Activated effector memory CD4-positive, alpha-beta T cell treated with Interleukin-2 at 50 U/mL for 16 hours (primary cell): ENCODE results near the gene TTN.
"Not testable (repeated sequence)": the region's sequence is repeated elsewhere in the genome, so short reads cannot be mapped to it uniquely, and the experiment has no call there.

Source experiments
- DNase-seq: peaks from one replicate; pipeline ENCODE4 v3.0.0-alpha.2; 2020

Gene TTN

DNA sequence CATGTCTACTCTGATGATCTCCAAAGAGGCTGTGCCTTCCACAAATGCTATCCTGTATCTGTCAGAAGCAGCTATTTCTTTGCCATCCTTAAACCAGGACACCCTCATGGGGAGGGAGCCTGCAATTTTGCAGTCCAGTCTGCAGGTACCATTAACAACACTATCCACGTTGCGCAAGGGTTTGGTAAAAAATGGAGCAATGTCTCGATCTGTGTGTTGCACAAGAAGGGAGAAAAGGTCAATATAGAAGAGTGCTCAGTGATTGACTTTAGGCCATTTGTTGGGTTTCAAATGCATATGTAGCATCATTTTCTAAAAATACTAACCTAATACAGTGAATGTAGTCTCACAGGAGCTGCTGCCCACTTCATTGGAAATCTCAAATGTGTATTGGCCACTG, 74.3 kb downstream of the TTN start:
- DNase-seq: no peak

DNA sequence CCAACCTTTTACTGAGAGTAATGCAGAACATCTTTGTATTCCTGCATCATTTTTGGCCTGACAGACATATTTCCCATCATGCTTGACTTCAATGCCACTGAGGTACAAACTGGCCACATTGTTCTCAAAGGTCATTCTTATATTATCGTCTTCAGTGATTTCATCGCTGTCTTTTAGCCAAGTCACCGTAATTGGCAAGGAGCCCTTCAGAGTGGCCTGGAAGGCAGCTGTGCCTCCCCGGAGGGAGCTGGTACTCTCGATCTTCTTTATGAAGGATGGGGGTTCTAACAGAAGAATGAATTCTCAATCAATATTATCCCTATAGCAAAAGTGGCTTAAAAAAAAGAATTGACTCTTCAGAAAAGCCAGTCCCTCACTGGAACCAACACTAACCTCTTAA, 75.9 kb downstream of the TTN start:
- DNase-seq: no peak

- DNase-seq: no peak
These were observed 77.2 kb downstream of the TTN start for GRCh38 chr2:178730049-178730448.

DNA sequence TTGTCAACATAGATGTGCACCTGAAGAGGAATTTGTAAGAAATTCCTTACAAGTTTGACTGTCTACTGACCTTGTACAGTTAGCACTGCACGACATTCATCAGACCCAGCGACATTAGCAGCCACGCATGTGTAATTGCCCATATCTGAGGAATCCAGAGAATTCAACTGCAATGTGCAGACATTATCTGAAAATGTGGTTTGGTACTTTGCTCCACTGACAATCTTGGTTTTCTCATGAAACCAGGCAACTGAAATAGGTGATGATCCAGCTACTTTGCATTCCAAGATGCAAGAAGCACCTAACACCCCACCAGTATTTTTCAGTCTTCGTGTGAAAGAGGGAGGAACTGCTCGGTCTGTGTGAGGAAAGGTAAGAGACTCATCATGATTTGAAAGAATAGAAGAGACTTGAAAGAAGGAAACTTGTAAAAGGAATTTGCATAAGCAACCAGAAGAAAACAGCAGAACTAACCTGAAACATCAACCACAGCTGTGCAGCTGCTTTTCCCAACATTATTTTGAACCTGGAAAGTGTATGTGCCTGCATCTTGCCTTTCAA, 83.4 kb downstream of the TTN start:
- DNase-seq: no peak

DNA sequence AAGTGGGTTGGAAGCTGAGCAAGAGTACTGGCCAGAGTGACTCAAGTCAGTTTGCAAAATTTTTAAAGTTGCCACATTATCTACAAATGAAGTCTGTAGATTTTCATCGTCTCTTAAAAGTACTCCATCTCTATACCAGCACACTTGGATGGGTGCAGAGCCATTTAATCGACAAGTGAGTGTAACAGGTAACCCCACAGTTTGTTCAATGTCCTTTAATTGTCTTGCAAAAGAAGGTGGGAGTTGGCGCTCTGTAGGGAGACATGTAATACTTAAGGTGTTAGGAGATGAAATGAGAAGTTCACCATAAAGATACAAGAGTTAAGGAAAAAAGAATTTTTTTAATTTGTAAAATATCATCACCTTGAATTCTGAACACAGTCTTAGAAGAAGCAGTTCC, 84.9 kb downstream of the TTN start:
- no peak for DNase-seq

DNA sequence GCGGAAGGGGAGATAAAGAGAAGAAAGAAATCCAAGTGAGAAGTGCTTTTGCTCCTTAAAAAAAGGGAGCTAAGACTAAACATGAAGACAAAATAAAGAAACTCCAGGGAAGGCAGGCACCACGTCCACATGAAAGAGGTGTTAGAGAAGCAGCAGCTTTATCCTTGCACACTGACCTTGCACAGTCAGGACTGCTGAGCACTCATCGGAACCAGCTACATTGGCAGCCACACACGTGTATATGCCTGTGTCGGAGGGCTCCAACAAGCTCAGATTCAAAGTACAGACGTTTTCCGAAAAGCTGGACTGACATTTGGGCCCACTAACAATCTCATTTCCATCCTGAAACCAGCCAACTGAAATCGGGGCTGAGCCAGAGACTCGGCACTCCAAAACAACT, 88.2 kb downstream of the TTN start:
- DNase-seq: no peak

DNA sequence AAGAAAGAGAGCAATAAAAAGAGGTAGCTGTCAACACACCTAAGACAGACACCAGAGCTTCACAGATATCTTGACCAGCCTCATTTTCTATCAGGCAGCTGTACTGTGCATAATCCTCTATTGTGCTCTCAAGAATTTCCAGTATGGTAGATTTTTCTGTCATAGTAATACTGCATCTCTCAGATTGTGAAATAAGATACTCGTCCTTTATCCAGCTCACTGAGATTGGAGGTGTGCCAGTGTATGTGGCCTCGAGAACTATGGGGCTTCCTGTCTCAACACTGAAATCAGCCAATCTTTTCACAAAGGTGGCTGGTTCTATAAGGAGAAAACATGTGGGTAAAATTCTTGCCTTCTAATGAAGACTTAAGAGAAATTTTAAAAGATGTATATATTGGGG, 88.9 kb downstream of the TTN start:
- no peak for DNase-seq

DNA sequence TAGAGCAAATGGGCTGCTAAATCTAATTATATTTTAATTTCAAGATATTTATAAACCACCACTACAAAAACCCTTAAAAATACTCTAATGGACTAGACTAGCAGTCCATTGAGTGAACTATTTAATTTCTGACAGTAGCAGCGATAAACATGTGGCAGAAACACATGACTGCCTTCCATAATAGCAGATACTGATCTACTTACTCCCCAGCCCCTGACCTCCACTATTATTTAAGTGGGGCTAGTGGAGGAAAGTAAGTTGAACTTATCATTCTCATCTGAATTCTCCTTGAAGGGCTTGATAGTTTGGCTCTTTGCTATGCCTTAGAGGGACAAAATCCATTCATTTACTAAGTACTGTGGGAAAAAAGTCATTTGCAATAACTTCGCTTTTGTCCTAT, 90.8 kb downstream of the TTN start:
- DNase-seq: no peak

DNA sequence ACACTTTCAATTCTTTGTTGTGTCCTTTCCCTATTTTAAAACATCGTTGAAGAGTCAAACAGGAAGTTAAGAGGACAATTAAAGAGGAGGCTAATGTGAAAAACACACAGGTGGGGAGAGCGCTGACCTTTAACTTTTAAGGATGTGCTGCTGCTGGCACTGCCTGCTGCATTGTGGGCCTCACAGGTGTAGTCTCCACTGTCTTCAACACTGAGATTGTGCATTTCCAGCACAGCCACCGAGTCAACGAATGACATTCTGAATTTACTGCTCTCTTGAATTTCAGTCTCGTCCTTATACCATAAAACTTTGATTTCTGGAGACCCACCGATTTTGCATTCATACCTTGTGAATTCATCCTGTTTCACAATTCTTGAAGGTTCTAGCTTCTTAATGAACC, 91.9 kb downstream of the TTN start:
- no peak for DNase-seq

DNA sequence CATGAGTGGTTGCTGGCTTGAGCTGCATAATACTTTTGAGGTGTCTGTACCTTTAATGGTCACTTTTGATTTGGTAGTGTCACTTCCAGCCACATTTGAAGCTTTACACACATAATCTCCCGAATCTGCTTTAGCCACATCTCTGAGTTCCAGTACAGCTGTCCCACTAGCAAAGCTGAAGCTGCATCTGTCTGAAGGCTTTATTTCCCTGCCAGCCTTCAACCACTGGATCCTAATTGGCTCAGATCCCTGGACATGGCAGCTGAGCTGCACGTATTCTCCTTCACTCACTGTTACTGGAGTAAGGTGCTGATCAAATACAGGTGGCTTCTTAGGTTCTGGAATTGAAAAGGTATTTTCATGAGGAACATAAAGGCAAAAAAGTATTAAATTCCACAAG, 99.7 kb downstream of the TTN start:
- no peak for DNase-seq

GRCh38 chr2:178704876-178705275, 102.3 kb downstream of the TTN start:
- no peak for DNase-seq

DNA sequence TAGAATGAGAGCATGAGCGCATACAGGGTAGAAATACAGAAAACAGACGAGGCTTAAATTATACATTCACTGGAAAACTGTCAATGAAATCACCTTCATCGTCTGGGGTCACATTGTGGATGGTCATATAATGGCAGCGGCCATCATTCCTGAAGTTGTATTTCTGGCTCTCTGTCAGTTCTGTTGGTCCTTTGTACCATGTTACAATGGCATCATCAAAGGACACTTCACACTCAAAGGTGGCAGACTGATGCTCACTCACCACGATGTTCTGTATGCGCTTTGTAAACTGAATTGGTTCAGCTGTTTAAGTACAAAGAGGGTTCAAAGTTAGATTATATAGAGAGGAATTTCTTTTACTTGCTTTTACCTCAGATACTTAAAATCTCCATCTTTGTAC, 104.9 kb downstream of the TTN start:
- DNase-seq: no peak

- no peak for DNase-seq
These were observed 106.3 kb downstream of the TTN start for GRCh38 chr2:178700922-178701342.

GRCh38 chr2:178700136-178700535, 107.1 kb downstream of the TTN start:
- DNase-seq: no peak

DNA sequence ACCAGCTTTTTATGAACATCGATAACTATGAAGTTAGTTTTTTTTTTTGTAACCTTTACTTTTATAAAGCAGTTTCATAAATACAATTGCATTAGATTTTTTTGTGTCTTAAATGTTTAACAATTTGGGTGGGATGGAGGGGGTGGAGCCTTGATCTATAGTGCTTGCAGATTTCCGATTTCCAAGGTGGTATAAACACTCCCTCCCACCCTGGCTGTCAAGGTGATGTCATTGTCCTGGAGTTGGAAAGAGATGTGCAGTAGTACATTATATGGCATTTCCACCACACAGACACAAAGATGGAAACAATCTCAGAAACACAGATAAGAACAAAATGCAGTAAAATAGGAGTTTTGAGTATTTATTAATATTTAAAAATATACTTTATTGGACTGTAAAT, 114.4 kb downstream of the TTN start:
- DNase-seq: no peak

GRCh38 chr2:178689808-178690207, 117.4 kb downstream of the TTN start:
- no peak for DNase-seq

- no peak for DNase-seq
These were observed 123.3 kb downstream of the TTN start for GRCh38 chr2:178683877-178684276.

DNA sequence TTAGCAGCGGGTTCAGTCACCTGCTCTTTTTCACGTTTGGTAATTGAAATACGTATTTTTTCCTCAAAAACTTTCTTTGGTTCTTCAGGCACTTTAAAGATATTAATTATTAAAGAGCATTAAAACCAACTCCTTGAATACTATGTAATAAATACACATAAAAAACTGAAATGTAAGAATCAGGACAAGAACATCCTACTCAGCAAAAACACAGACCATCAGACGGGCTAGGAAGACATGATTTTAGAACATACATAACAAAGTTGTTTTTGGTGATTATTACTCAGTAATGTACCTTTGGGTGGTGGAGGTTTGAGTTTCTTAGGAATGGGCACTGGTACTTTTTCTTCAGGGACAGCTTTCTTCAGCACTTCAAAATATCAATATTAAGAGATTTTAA, 126.1 kb downstream of the TTN start:
- DNase-seq: no peak

DNA sequence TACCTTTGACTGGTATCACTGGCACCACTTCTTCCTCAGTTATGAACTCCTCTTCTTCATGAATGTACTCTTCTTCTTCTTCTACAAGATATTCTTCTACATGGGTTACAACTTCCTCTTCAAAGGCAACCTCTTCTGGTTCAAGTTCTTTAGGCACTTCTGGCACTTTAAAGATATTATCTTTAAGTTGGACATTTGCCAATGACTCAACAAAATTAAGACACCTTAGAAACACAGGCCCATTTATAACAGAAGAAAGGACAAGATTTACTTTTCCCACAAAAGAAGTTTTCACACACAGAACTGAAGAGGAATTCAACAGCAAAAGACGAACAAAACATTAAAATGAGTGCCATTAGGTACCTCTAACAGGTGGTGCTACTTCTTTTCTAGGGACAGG, 127.3 kb downstream of the TTN start:
- no peak for DNase-seq

DNA sequence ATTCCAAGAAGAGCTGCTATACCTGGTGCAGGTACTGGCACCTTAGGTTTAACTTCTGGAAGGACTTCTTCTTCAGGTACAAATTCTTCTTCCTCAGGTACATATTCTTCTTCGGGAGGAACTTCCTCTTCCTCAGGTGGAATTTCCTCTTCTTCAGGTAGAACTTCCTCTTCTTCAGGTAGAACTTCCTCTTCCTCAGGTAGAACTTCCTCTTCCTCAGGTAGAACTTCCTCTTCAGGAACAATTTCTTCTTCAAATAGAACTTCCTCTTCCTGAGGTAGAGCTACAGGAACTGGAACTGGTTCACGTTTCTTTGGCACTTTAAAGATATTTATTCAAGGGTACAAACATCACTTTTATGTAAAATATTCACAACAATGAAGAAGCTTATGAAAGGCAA, 129.6 kb downstream of the TTN start:
- no peak for DNase-seq

DNA sequence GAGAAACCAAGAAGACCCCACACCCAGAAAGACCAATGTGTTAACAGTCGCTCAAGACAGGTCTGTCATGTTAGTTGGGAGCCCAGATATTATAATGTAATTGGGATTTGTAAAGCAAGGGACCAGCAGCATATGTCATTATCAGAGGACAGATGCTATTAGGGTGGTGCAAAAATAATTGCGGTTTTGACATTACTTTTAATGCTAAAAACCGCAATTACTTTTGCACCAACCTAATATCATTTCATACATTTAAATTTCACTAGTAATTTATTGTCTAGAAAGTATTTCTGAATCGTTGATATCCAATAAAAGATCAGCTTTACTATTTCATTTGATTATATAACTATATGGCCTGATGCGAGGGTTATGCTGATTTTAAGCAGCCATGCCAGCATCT, 131.2 kb downstream of the TTN start:
- no peak for DNase-seq

GRCh38 chr2:178674122-178674521, 133.1 kb downstream of the TTN start:
- DNase-seq: no peak

GRCh38 chr2:178666458-178666857, 140.8 kb downstream of the TTN start:
- no peak for DNase-seq

DNA sequence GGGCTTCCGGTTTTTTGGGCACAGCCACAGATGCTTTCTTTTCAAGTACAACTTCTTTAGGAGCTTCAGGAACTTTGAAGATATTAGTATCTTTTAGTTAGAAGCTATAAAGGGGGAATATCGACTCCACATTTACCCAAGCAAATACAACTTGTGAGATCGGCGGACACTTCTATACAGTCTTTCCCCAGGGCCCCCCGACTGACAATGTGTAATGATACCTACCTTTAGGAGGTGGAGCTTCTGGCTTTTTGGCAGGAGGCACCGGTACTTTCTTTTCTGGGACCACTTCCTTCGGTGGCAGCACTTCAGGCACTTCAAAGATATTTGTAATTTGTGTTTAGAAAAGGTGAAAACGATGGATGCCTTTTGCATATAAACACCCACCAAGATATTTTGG, 148.7 kb downstream of the TTN start:
- DNase-seq: not testable (repeated sequence)

- no peak for DNase-seq
These were observed 156.7 kb downstream of the TTN start for GRCh38 chr2:178650554-178650953.

GRCh38 chr2:178644919-178645318, 162.3 kb downstream of the TTN start:
- no peak for DNase-seq
